ENCODE measurements around the gene MDK. TPM values are rescaled to one million over a fixed set of nuclear protein-coding genes. Genes with fewer than 3 reads are reported as not detected.
"Not testable (repeated sequence)": the region's sequence is repeated elsewhere in the genome, so short reads cannot be mapped to it uniquely, and the experiment has no call there.

MDK gene
- total RNA-seq, 1 experiment from 2014 or later = 399 TPM

DNA sequence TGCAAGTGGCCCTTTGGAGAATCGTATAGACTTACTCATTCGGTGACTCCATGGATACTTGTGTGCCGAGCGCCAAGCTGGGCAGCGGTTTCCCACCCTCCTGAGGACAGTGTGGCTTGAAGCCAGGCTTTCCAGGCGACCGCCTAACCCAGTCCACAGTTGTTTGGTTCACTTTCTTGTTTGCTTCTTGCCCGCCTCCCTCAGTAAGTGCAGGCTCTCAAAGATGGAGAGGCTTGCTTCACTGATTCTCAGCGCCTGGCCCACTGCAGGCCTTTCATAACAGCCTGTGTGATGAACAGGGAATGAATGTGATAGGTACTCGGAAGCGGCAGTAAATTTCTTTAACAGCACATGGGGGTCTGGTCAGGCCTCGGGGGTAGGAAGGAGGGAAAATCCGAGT lies 11.2 kb upstream of the MDK start:
- H3K4me2 ChIP-seq = no peak overlapping the region
- CTCF ChIA-PET = no interaction called here
- no peaks in the 10 kb centered on the region for H3K4me1 ChIP-seq (replicated peaks; ENCODE audit: insufficient read depth)
- peaks cover 14% of the 10 kb centered on the region; the same call in 1 of the 2 replicates for H3F3A ChIP-seq (ENCODE audit: insufficient read depth, low read depth)
- no peaks in the 10 kb centered on the region for H3K9me2 ChIP-seq (ENCODE audit: insufficient read depth)
- H4K20me1 ChIP-seq (ENCODE audit: insufficient read depth) = no peaks in the 10 kb centered on the region
- H2AFZ ChIP-seq = no peak overlapping the region
- peaks cover 8% of the 10 kb centered on the region; the same call in 1 of the 2 replicates for H3K36me3 ChIP-seq (ENCODE audit: low read depth)
- BruUV-seq (replicated peaks) = no TSS peak
- no peaks in the 10 kb centered on the region for H3K79me2 ChIP-seq (ENCODE audit: low read depth)
- no peak for DNase-seq
- TF ChIP-seq, protein P1, sequence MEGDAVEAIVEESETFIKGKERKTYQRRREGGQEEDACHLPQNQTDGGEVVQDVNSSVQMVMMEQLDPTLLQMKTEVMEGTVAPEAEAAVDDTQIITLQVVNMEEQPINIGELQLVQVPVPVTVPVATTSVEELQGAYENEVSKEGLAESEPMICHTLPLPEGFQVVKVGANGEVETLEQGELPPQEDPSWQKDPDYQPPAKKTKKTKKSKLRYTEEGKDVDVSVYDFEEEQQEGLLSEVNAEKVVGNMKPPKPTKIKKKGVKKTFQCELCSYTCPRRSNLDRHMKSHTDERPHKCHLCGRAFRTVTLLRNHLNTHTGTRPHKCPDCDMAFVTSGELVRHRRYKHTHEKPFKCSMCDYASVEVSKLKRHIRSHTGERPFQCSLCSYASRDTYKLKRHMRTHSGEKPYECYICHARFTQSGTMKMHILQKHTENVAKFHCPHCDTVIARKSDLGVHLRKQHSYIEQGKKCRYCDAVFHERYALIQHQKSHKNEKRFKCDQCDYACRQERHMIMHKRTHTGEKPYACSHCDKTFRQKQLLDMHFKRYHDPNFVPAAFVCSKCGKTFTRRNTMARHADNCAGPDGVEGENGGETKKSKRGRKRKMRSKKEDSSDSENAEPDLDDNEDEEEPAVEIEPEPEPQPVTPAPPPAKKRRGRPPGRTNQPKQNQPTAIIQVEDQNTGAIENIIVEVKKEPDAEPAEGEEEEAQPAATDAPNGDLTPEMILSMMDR (conservative IDR thresholded peaks at IDR 0.05) = no peak
- no peak for TF ChIP-seq EZH2 (IDR thresholded peaks at IDR 0.05; ENCODE audit: low read depth)
- H3K9me3 ChIP-seq (ENCODE audit: insufficient read depth, low read depth) = no peaks in the 10 kb centered on the region
- H3K27ac ChIP-seq = no peak overlapping the region
- H3K4me3 ChIP-seq = no peak overlapping the region
- POLR2A ChIA-PET (ENCODE audit: unreplicated experiment) = no interaction called here
- no peaks in the 10 kb centered on the region for H3K27me3 ChIP-seq (ENCODE audit: insufficient read depth, low read depth)
- intact Hi-C loops (cut with micrococcal nuclease; ENCODE audit: unreplicated experiment) = no loop called here

DNA sequence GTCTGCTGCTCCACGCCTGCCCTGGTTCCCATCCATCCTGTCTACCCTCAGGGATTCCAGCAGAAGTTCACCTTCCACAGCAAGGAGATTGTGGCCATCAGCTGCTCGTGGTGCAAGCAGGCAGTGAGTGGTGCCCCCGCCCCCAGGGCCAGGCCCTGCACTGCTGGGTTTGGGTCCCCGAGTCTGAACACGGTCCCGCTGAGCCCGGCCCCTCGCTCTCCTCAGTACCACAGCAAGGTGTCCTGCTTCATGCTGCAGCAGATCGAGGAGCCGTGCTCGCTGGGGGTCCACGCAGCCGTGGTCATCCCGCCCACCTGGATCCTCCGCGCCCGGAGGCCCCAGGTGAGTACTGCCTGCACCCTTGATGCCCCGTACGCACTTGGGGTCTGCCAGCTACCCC lies 10.2 kb upstream of the MDK start:
- peaks cover 14% of the 10 kb centered on the region; the same call in 1 of the 2 replicates for H3F3A ChIP-seq (ENCODE audit: insufficient read depth, low read depth)
- BruUV-seq (replicated peaks); intact Hi-C loops (cut with micrococcal nuclease; ENCODE audit: unreplicated experiment); H3K4me3 ChIP-seq; H3K27ac ChIP-seq; H4K20me1 ChIP-seq (ENCODE audit: insufficient read depth); H3K79me2 ChIP-seq (ENCODE audit: low read depth); H3K9me2 ChIP-seq (ENCODE audit: insufficient read depth); H3K4me1 ChIP-seq (replicated peaks; ENCODE audit: insufficient read depth); H3K4me2 ChIP-seq; CTCF ChIA-PET; DNase-seq; H3K27me3 ChIP-seq (ENCODE audit: insufficient read depth, low read depth); H2AFZ ChIP-seq; POLR2A ChIA-PET (ENCODE audit: unreplicated experiment); H3K9me3 ChIP-seq (ENCODE audit: insufficient read depth, low read depth); H3K36me3 ChIP-seq (ENCODE audit: low read depth): not testable (repeated sequence)

DNA sequence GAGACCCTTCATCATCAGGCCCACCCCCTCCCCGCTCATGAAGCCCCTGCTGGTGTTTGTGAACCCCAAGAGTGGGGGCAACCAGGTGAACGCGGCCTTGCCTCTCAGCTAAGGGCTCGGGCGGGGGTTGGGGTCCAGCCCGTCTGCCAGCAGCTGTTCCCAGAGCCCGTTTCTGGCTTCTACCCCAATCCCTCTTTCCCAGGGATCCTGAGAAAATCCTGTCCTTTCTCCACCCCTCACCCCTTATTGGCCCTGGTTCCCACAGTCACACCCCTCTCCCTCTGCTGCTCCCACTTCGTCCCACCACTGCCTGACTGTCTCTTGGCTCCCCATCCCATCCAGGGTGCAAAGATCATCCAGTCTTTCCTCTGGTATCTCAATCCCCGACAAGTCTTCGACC lies 9.4 kb upstream of the MDK start:
- CTCF ChIA-PET = no interaction called here
- BruUV-seq (replicated peaks) = no TSS peak
- Histone ChIP-seq H3K27me3 (ENCODE audit: insufficient read depth, low read depth) (no peaks in the 10 kb centered on the region), H3K27ac (no peak overlapping the region), H3K79me2 (ENCODE audit: low read depth) (no peaks in the 10 kb centered on the region), H4K20me1 (ENCODE audit: insufficient read depth) (no peaks in the 10 kb centered on the region), H2AFZ (no peak overlapping the region), H3K4me3 (no peak overlapping the region), H3K9me2 (ENCODE audit: insufficient read depth) (no peaks in the 10 kb centered on the region), H3K4me1 (replicated peaks; ENCODE audit: insufficient read depth) (no peaks in the 10 kb centered on the region), H3K4me2 (no peak overlapping the region), H3F3A (ENCODE audit: insufficient read depth, low read depth) (peaks cover 14% of the 10 kb centered on the region; the same call in 1 of the 2 replicates), H3K36me3 (ENCODE audit: low read depth) (peaks cover 8% of the 10 kb centered on the region; the same call in 1 of the 2 replicates), H3K9me3 (ENCODE audit: insufficient read depth, low read depth) (no peaks in the 10 kb centered on the region)
- POLR2A ChIA-PET (ENCODE audit: unreplicated experiment) = no interaction called here
- TF ChIP-seq, protein P1 (conservative IDR thresholded peaks at IDR 0.05) = no peak
- TF ChIP-seq EZH2 (IDR thresholded peaks at IDR 0.05; ENCODE audit: low read depth) = no peak
- intact Hi-C loops (cut with micrococcal nuclease; ENCODE audit: unreplicated experiment) = no loop called here
- no peak for DNase-seq

DNA sequence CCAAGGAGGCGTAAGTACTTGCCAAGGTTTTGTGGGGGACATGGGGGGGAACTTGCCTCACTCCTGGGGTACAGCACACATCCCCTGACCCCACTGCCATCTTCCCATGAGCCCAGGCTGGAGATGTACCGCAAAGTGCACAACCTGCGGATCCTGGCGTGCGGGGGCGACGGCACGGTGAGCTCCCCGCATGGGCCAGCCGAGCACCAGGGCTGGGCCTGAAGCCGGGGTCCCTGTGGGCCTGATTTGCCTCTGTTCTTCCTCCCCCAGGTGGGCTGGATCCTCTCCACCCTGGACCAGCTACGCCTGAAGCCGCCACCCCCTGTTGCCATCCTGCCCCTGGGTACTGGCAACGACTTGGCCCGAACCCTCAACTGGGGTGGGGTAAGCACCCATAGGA lies 9.0 kb upstream of the MDK start:
- POLR2A ChIA-PET (ENCODE audit: unreplicated experiment); H2AFZ ChIP-seq; BruUV-seq (replicated peaks); H3K27ac ChIP-seq; H3K4me2 ChIP-seq; H4K20me1 ChIP-seq (ENCODE audit: insufficient read depth); H3K9me3 ChIP-seq (ENCODE audit: insufficient read depth, low read depth); H3K4me1 ChIP-seq (replicated peaks; ENCODE audit: insufficient read depth); H3K79me2 ChIP-seq (ENCODE audit: low read depth); H3K27me3 ChIP-seq (ENCODE audit: insufficient read depth, low read depth); DNase-seq; H3K36me3 ChIP-seq (ENCODE audit: low read depth); H3K4me3 ChIP-seq; CTCF ChIA-PET; intact Hi-C loops (cut with micrococcal nuclease; ENCODE audit: unreplicated experiment); H3K9me2 ChIP-seq (ENCODE audit: insufficient read depth): not testable (repeated sequence)
- H3F3A ChIP-seq (ENCODE audit: insufficient read depth, low read depth) = peaks cover 17% of the 10 kb centered on the region; the same call in 1 of the 2 replicates
